ENCODE data around the gene FCN1.
"Not testable (repeated sequence)": the region's sequence is repeated elsewhere in the genome, so short reads cannot be mapped to it uniquely, and the experiment has no call there.

Gene FCN1

DNA sequence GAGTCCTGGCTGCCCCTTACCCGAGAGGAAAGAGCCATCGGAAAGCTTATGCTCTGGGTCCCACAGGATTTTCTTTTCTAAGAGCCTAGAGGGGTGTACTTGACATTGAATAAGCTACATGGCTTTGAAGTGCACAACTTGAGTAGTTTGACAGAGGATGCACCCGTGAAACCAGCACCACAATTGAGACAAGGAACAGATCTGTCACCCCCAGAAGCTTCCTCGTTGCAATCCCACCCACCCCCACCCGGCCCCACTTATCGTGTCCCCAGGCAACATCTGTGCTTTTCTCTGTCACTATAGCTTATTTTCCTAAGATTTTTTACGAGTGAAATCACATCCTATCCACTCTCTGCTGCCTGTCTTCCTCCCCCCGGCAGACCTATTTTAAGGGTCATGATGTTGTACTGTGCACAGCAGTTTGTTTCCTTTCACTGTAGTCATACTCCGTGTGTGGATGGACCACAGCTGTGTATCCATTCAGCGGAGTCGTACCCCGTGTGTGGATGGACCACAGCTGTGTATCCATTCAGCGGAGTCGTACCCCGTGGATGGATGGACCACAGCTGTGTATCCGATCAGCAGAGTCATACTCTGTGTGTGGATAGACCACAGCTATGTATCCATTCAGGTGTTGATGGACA is 45.9 kb downstream of the FCN1 start:
- no peak for DNase-seq (ENCODE audit: low read depth)

DNA sequence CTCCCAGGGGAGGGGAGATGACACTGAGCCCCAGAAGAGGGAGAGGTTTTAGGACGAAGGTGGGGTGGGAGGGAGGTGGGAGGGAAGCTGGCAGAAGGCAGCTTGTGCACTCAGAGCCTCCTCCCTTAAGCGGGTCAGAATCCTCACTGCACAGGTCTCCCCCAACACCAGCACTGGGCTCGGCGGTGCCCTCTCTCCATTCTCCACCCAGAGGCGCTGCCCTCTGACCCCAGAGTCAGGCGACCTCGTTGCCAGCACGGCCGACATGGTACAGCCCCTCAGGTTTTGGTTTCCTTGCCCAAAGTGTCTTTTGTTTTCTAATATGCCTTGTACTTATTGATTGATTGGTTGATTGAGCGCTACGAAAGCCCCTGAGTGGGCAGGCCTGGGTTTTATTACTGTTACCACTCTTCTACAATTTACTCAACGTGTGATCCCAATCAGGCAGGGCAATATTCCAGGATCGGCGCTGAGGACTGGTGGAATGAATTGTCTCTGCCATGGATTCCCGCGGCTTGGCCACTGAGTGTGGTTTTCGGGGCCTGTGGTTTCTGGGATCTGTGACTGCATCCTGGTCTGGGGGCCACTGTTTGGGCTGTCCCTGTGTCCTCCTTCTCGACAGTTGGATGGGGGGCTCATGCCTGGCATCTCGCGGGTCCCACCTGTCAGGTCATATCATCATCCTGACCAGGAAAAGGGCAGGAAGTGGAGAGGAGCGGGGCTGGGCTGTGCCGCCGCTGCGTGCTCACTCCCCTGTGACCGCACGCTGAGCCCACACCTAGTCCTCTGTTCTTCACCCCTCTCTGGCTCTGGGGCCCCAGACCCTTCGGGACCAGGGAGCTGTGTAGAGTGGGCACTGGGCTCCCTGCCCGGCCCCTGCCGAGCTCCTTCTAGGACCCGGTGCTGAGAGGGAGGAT is 46.7 kb downstream of the FCN1 start:
- DNase-seq (ENCODE audit: low read depth): no peak

DNA sequence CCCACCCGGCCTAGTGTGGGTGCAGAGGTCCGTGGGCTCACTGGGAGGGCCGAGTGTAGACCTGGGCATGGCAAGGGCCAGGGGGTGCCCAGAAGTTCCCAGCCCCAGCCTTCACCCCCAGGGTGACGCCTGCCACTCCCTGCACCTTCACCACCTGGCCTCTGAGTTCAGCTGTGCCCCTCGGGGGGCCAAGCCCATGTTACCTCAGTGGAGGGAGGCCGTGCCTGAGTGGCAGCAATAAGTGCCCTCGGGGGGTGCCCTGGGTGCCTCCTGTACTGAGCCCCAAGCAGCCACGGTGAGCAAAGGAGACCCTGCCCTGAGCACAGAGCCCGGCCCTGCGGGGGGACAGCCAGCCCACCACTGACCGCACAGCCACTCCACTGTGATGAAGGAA is 47.4 kb downstream of the FCN1 start:
- no peak for DNase-seq (ENCODE audit: low read depth)

DNA sequence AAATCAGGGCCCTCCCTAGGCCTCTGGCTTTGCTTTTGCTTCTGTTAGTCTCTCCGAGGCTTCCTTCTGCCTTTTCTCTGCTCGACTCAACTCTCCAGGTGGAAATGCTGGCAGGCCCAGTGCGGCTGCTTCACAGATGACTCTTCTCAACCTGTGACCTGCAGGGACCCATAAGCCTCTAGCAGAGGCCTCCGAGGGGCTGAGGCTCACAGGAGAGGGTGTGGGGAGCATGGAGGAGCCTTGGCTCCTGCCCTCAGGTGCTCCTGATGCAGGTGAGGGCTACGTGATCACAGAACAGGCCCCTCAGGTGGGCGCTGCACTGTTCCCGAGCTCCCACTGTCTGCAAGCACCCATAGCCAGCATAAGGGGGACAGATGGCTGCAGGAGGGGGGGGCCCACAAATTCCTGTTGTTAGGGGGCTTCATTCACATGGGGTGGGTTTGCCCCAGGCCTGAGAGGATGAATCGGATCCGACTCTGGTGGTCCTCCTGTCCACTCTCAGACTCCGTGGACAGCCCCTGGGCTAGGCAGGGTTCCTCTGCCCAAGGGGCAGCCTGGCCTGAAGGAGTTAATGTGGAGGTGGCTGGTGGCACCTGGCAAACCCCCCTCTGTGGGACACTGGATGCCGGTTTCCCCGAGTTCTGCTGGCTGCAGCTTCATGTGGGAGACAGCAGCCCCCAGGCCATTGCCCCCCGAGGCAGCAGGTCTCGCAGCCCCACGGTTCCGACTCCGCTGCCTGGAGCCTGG is 48.0 kb downstream of the FCN1 start:
- DNase-seq (ENCODE audit: low read depth): no peak

DNA sequence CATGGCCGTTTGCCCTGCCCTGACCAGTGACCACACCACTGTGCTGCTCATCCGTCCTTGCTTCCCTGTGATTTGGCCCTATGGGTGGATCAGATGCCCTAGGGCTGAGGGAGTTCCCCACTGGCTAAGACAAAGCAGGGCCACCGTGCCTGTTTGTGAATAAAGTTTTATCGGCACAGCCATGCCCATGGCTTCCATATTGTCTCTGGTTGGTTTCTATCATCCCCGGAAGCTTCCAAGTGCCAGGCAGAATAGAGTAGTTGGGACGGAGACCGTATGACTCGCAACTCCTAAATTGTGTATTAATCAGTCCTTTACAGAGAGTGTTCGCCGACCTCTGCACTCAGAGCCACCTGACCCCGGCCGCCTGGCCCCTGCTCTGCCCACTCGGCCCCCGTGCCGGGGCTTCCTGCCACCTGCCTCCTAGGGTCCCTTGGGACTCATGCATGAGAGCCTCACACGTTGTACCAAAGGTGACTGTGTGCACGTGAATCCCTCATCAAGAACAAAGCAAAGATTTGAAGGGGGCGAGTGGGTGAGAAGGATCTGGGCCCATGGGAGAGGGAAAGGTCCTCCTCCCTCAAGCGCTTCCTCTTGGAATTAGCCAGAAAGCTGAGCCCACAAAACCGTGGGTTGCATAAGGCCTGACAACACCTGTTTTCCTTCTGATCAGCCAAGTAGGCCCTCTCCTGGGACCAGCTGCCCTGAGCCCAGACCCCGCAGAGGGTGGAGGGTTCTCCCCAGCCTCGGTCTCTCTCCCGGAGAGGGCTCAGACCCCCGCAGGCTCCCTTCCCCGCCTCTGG is 48.8 kb downstream of the FCN1 start:
- DNase-seq (ENCODE audit: low read depth): no peak

DNA sequence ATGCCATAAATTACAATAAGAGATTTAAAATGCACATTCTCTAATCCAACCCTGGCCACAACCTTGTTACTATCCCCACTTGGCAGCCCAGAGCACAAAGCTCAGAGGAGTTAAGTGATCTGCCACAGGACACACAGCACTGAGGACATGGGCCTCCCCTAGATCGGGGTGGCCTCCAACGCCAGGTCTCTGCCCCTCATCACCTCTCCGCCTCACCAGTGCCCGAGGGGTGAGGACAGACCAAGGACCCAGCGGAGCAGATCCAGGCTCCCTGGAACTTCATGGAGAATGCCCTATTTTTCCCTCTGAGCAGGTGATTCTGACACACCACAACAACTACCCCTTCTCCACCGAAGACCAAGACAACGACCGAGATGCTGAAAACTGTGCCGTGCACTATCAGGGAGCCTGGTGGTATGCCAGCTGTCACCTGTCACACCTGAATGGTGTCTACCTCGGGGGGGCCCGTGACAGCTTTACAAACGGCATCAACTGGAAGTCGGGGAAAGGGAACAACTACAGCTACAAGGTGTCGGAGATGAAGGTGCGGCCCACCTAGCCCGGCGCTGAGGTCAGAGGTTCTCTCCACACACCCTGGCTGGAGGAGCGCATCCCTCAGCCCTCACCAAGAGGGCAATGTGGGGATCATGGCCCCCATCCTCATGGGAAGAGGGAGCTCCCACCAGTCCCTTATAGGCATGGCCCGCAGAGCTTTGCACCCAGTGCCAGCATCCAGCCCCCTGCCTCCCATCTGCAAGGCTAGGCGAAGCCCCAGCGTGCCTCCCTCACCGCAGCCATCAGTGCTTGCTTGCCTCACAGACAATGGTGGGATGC is 49.6 kb downstream of the FCN1 start:
- no peak for DNase-seq (ENCODE audit: low read depth)

DNA sequence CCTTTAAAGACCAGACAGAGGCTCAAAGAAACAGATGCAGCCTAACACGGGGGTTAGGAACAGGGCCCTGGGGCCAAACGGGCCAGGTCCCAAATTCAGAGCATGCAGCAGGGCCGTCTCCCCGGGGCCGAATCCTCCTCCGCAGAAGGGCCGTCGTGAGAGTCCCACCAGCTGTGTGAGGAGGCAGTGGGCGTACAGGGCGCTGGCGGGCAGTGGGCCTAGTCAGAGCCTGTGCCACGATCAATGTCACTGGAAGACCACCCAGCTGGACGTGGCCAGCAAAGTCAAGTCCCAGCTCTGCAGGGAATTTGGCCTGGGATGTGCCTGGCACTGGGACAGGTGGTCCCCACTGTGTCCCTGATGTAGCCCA is 52.9 kb downstream of the FCN1 start:
- no peak for DNase-seq (ENCODE audit: low read depth)

DNA sequence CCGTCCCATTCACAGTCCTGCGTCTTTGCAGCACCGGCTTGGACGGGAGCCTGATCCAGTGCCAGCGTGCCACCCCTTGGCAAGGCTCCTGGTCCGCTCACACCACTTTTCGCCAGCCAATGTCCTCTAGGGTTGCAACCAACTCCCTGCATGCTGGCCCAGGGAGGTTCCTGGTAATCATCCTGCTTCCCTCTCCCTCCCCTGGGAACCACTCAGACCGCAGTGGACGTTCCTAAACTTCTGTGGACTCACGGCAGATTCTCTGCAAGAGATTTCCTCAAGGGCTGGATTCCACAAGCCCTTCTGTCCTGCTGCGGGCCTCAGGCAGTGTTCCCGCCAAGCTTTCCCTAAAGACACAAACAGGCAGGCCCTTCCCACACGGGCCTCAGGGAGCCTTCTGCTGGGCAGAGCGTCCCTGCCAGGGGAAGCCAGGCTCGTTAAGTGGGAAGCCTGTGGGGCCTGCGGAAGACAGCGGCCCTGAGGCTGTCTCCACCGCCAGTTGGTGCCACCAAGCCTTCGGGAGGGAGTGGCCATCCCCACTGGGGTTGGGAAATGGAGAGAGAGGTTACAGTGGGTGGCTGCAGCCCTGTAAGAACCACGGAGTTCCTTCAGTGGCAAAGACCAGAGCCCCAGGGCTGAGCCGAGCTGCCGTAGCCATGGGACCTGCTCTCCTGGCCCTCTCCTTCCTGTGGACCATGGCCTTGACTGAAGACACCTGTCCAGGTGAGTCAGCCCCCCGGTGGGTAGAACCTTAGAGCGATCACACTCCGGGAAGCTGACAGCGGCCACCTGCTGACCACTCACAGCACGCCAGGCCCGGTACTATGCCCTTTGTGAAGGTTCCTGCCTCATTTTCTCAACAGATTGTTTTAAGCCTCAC is 53.5 kb downstream of the FCN1 start:
- no peak for DNase-seq (ENCODE audit: low read depth)

DNA sequence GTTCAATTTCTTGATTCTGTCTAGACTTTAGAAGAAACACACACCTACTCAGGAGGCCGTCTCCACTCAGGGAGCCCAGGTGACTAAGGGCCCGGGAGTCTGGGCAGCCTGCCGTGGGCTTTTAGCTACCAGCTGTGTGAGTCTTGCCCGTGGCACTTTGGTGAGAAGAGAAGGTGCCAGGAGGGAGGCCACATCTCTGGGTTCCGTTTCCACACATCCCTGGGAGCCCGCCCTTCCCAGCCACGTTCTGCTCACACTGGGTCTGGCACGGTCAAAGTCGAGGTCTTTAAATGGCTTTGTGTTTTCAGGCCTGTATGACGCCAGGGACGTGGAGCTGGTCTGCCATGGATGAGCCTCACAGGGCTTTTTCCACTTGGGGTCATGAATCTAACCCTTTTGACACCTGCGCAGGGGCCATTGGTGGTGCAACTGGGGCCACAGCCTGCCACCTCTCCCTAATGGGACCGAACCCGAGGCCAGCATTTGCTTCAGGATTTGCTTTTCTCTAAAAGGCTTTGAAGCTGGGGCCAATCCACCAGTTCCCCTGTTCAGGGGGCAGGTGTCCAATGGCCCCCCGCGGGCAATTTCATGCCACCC is 54.3 kb downstream of the FCN1 start:
- DNase-seq (ENCODE audit: low read depth): no peak

DNA sequence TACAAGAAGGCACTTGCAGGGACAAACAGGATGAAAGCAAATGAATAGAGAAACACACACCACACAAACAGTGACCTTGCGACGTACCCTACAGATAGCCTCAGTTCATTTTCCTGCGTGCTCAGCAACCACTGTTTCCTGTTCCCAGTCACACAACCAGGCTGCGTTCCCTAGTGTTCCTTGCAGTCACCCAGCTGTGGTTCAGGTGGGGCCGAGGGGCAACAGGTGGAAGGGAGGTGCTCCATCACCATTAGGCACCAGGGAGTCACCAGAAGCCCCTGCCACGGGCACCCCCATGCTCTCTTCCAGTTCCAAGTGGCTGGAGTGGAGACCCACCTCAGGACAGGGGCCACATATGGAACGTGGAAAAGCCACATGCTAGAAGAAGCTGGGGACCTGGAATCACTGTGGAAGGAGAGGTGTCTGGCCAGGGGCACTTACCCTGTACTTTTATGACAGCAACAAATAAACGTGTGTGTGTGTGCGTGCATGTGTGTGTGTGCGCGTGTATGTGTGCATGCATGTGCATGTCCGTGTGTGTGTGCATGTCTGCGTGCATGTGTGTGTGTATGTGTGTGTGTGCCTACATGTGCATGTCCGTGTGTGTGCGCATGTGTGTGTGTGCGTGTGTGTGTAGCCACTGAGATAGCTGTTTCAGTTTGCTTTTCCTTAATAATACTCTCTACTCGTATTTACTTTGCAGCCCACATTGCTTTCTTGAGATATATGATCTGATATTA is 55.9 kb downstream of the FCN1 start:
- DNase-seq (ENCODE audit: low read depth): no peak

DNA sequence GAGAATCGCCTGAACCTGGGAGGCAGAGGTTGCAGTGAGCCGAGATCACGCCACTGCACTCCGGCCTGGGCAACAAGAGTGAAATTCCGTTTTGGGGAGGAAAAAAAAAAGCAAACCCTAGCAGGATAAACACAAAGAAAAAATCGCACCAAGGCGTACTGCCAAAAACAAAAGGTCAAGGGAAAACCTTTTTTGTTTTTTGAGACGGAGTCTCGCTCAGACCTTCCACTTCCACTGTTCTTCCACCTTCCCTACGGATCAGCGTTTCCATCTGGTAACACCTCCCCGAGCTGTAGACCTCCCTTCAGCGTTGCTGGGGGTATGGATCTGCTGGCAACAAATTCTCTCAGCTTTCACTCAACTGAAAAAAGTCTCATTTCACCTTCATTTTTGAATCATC is 57.2 kb downstream of the FCN1 start:
- DNase-seq (ENCODE audit: low read depth): no peak

DNA sequence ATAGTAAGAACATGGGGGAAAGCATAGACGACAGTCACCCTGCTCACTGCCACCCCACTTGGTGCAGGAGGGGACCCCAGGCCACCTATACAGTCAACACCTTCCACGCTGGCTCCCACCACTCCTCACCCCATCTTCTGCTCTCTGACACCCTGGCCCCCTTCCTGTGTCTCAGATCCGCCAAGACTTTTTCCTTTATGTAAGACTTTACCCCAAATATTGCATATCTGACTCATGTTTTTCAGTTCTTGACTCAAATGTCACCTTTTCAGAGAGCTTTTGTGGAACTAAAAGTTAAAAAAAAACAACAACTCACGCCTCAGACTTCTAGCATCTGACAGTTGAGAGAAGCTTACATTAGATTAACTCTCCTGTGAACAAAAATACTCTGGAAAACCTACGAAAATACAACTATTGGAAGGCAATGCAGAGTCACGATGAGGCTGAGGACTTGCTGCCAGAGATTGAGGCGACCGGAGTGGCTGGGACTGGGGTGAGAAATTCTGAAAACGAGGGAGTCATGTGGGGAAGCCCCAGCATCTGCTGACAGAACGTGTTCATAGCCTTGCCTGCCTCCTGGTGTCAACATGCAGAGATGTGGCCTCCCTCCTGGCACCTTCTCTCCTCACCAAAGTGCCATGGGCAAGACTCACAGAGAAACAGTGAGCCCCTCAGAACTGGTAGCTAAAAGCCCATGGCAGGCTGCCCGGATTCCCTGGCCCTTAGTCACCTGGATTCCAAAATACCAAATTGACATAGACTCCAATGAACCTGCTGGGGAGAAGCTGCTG is 59.5 kb downstream of the FCN1 start:
- peak; percentile 5 for DNase-seq (ENCODE audit: low read depth)

DNA sequence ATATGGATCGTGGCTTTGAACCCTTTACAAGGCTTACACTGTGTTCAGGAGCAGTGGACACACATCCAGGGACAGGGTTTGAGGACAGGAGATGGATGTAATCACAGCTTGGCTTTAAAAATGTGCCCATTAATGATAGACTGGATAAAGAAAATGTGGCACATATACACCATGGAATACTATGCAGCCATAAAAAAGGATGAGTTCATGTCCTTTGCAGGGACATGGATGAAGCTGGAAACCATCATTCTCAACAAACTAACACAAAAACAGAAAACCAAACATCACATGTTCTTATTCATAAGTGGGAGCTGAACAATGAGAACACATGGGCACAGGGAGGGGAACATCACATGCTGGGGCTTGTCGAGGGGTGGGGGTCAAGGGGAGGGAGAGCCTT is 60.3 kb downstream of the FCN1 start:
- not testable (repeated sequence) for DNase-seq (ENCODE audit: low read depth)

DNA sequence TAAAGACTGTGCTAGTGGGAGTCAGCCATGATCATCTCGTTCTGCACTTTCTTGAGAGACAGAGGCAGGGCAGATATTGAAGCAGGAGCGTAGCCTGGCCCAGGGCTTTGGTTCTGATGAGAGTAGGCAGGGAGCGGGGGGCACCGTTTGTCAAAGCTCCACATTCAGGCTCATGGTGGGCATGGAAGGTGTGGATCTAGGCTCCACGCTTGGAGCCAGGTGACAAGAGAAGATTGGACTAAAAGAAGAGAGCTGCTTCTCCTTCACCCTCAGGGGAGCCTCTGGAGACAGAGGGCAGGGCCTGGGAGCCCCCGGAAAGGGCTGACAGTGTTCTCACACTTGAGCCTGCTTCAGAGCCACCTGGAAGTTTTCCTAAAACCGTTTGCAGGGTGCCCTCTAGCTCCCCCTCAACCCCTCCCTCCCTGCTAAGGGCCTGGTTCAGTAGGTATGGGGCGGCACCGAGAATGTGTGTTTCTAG is 61.8 kb downstream of the FCN1 start:
- DNase-seq (ENCODE audit: low read depth): no peak
